ENCODE data around the gene PWP1.
A peak's percentile ranks its signal among the peaks of the same experiment; 100 is the strongest.
"Not testable (repeated sequence)": the region's sequence is repeated elsewhere in the genome, so short reads cannot be mapped to it uniquely, and the experiment has no call there.

PWP1 gene

GRCh38 chr12:107668320-107669098, 17.1 kb upstream of the PWP1 start:
- no peak for DNase-seq (ENCODE audit: low read depth, low spot score)

DNA sequence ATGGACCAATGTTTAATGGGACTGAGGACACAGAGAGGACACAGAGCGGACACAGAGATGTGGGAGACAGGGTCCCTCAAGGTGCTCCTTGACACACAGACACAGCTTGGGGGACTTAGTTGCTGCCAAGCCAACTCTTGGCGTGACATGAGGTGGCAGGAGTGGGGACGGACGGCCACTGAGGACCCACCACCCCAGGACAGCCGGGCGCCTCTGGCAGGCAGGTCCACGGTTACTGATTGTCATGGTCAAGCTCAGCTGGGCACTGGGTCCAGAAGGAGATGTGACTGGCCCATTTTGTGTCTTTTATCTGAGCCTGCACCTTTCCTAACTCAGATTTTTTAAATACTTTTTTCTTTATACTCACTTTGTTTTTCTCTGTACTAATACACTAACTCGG, 15.7 kb upstream of the PWP1 start:
- DNase-seq (ENCODE audit: low read depth, low spot score) = no peak

- DNase-seq (ENCODE audit: low read depth, low spot score) = peak; percentile 47
Measured at GRCh38 chr12:107670999-107671643, 14.5 kb upstream of the PWP1 start.

DNA sequence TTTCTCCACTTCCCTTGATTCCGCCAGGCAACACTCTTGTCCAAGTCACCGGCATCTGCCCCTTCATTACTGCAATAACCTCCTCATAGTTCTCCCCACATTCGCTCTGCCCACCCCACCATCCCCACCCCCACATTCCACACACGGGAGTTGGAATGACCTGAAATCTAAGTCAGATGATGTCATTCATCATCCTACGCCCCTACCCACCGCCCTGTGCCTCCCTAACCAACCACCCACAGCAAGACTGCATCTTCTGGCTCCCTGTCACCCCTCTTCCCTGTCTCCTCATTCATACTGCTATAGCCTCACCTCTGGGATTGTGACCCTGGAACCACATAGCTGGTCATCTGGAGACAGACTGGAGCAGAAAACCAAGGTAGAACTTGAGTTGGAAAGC, 7.9 kb upstream of the PWP1 start:
- DNase-seq (ENCODE audit: low read depth, low spot score) = no peak

GRCh38 chr12:107679336-107679735, 6.3 kb upstream of the PWP1 start:
- no peak for DNase-seq (ENCODE audit: low read depth, low spot score)

DNA sequence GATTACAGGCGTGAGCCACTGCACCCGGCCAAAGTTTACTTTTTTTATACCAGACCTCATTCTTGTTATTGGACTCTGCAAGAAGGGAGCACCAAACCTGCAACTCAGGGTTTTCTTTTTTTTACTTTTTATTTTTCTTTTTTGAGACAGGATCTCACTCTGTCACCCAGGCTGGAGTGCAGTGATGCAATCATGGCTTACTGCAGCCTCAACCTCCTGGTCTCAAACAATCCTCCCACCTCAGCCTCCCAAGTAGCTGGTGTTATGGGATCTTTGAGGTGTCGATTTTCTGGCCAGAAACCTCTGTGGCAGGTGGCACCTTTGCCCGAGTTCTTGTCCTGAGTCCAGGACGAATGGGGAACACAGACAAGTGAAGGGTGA, 4.2 kb upstream of the PWP1 start:
- no peak for DNase-seq (ENCODE audit: low read depth, low spot score)

DNA sequence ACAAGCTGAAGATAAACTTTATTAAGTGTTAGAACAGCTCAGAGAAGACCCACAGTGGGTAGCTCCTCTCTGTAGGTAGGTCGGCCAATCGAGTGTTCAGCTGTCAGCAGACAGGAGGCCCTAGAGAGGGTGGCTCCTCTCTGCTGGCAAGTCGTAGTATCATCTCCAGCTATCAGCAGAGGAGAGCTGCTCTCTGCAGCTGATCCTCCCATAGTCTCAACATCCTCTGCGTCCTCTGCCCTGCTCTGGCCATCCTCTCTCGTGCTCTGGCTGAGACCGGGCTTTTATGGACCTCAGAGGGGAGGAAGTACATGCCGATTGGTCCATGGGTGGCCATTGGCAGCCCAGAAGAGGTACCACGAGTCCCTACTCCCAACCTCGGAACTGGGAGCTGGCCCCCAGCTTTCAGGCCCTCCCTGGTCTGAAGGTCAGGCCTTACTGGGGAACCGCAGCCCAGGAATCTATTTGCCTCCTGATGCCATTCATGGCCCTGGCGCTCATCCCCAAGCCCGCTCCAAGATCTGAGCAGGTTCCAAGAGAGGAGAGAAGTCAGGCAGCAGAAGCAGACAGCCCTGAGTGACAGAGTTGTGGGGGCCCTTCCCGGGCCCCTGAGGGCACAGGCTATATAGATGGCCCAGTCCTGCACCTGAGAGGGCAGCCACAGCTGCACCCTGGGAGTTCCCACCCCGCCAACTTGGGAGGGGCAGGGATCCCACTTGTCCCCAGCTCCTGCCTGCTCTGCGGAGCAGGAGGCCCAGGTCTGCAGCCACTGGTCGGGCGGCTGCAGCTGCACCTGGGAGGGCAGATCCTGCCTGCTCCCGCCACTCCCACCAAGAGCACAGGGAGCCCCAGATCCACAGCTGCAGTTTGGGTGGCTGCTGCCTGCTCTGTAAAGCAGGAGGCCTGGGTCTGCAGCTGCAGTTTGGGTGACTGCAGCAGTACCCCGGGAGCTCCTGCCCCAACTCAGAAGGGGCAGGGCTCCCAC, 3.5 kb upstream of the PWP1 start:
- no peak for DNase-seq (ENCODE audit: low read depth, low spot score)

DNA sequence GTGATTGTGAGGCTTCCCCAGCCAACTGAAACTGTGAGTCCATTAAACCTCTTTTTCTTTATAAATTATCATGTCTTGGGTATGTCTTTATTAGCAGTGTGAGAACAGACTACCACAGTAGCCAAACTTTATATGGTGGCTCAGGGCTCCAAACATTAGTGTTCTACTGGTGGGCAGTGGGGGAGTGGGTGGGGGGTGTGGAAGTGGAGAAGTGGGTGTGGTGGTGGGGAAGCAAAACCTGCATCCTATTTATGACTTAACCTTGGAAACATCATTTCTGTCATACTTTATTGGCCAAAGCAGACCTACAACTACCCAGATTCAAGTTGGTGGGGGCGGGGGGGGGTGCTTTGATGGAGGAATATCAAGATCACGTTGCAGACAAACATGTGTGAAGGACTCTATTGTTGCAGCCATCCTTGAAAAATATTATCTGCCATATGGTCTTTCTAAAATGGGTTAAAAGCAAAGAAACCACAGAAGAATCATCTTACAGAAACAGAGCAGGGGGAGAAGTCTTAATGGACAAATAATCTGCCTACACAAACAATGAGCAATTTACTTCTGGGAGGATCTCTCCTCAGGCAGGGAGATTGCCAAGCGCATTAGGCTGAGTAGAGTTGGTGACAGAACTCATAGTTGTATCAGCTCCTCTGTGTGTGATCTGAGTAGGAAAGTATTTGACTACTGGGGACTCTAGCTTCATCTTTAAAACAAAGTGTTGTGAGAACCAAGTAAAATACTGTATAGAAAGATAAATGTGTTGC, 1.4 kb upstream of the PWP1 start:
- DNase-seq (ENCODE audit: low read depth, low spot score) = no peak

- peak; percentile 48 for DNase-seq (ENCODE audit: low read depth, low spot score)
Measured at GRCh38 chr12:107684990-107685359, 624 bp upstream of the PWP1 start.

DNA sequence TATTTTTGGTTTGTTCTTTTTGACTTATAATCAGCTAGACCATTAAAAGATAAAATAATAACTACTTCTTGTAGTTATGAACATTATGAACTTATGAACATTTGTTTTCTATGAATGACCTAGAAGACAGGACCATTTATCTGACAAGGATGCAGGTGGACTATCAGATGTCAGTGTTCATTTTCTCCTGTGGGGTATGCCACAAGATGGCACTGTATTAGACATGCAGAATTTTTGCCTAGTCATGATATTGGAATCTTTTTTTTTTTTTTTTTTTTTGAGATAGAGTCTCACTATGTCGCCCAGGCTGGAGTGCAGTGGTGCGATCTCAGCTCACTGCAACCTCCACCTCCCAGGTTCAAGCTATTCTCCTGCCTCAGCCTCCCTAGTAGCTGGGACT, 10.2 kb downstream of the PWP1 start:
- not testable (repeated sequence) for DNase-seq (ENCODE audit: low read depth, low spot score)

- no peak for DNase-seq (ENCODE audit: low read depth, low spot score)
Measured at GRCh38 chr12:107702106-107702505, 16.5 kb downstream of the PWP1 start.

- no peak for DNase-seq (ENCODE audit: low read depth, low spot score)
Measured at GRCh38 chr12:107704041-107704440, 18.4 kb downstream of the PWP1 start.

- DNase-seq (ENCODE audit: low read depth, low spot score) = not testable (repeated sequence)
Measured at GRCh38 chr12:107705522-107705921, 19.9 kb downstream of the PWP1 start.

DNA sequence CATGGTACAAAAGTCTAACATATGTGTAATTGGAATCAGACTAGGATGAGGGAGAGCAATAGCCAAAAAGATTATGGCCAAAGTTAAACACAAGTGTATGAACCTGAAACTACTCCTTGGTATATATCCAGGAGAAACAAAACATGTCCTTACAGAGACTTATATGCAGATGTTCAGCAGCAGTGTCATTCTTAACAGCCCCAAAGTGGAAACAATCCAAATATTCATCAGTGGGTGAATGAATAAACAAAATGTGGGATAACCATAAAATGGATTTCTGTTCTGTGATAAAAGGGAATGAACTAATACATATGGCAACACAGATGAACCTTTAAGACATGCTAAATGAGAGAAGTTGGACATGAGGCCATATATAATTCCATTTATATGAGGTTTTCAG, 30.2 kb downstream of the PWP1 start:
- no peak for DNase-seq (ENCODE audit: low read depth, low spot score)

- no peak for DNase-seq (ENCODE audit: low read depth, low spot score)
Measured at GRCh38 chr12:107718606-107719005, 33.0 kb downstream of the PWP1 start.

GRCh38 chr12:107727327-107727726, 41.7 kb downstream of the PWP1 start:
- not testable (repeated sequence) for DNase-seq (ENCODE audit: low read depth, low spot score)

GRCh38 chr12:107727742-107728141, 42.1 kb downstream of the PWP1 start:
- not testable (repeated sequence) for DNase-seq (ENCODE audit: low read depth, low spot score)

GRCh38 chr12:107730618-107731341, 45.2 kb downstream of the PWP1 start:
- no peak for DNase-seq (ENCODE audit: low read depth, low spot score)

GRCh38 chr12:107731366-107731765, 45.8 kb downstream of the PWP1 start:
- DNase-seq (ENCODE audit: low read depth, low spot score) = no peak

DNA sequence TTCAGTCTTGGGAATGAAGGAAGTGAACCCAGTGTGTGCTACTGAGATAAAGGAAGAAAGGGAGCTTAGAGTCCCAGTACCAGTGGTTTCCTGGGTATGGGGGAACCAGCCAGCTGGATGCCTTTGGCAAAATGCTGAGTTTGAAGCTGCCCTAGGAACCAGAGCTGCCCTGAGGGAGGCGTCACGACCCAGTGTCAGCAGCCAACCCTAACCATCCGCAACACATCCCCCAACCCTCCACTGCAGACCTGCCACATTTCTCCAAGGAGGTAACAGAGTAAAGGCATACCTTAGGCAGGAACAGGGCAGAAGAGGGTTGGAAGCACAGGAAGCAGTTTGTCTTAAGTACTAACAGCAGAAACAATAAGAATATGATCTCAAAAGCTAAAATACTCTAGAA, 46.8 kb downstream of the PWP1 start:
- DNase-seq (ENCODE audit: low read depth, low spot score) = no peak

GRCh38 chr12:107734139-107734538, 48.5 kb downstream of the PWP1 start:
- no peak for DNase-seq (ENCODE audit: low read depth, low spot score)

Measured in iPS DF 19.7 (cell line).